ENCODE data around the gene KIAA0930. TPM values are rescaled to one million over a fixed set of nuclear protein-coding genes. Genes with fewer than 3 reads are reported as not detected.
A peak's percentile ranks its signal among the peaks of the same experiment; 100 is the strongest.

KIAA0930 gene
- total RNA-seq, 6 donors from 2014 or later, result 31.2 to 103 (median 42.8) TPM

GRCh38 chr22:45172881-45173585 lies 67.7 kb downstream of the KIAA0930 start:
- Histone ChIP-seq H3K27ac (no peak overlapping the region), H3K4me3 (no peak overlapping the region), H3K27me3 (no peaks in the 10 kb centered on the region), H3K36me3 (peaks cover 35 to 99% (median 69%) of the 10 kb centered on the region in 4 donors), H3K4me1 (peaks cover 0 to 5% (median 0%) of the 10 kb centered on the region in 4 donors), H3K9me3 (no peaks in the 10 kb centered on the region)
- TF ChIP-seq EP300 (IDR thresholded peaks at IDR 0.05) (no peak), CTCF (IDR thresholded peaks at IDR 0.05) (no peak), POLR2AphosphoS5 (IDR thresholded peaks at IDR 0.05) (no peak), POLR2A (IDR thresholded peaks at IDR 0.05) (no peak)
- DNase-seq (no peak), ATAC-seq (ENCODE audit: low FRiP score in 2 of 2) (no peak)
- 63 to 66% methylated on average over 7 of the region's 7 CpGs for WGBS, 2 donors

- Histone ChIP-seq H3K27ac (no peak overlapping the region), H3K4me1 (peaks cover 5 to 16% (median 7%) of the 10 kb centered on the region in 4 donors), H3K27me3 (no peaks in the 10 kb centered on the region), H3K9me3 (no peaks in the 10 kb centered on the region), H3K4me3 (no peak overlapping the region), H3K36me3 (peaks cover 31 to 96% (median 60%) of the 10 kb centered on the region in 4 donors)
- ATAC-seq (ENCODE audit: low FRiP score in 2 of 2), result no peak
- TF ChIP-seq CTCF (IDR thresholded peaks at IDR 0.05), result no peak
- no peak for TF ChIP-seq POLR2AphosphoS5 (IDR thresholded peaks at IDR 0.05)
- no peak for TF ChIP-seq POLR2A (IDR thresholded peaks at IDR 0.05)
- DNase-seq, result no peak
- WGBS, 2 donors, result 86 to 89% methylated on average over 6 of the region's 6 CpGs
Measured at GRCh38 chr22:45171830-45172229, 68.9 kb downstream of the KIAA0930 start.

GRCh38 chr22:45169591-45170466 lies 70.9 kb downstream of the KIAA0930 start:
- Histone ChIP-seq H3K9me3 (no peaks in the 10 kb centered on the region), H3K4me3 (no peak overlapping the region), H3K4me1 (peaks cover 23 to 35% (median 26%) of the 10 kb centered on the region in 4 donors), H3K36me3 (peaks cover 15 to 83% (median 42%) of the 10 kb centered on the region in 4 donors), H3K27ac (peak overlapping the region in 1 of 4 donors; percentile 28), H3K27me3 (no peaks in the 10 kb centered on the region)
- DNase-seq, result peak in 1 of 2 donors; percentile 84
- TF ChIP-seq EP300 (IDR thresholded peaks at IDR 0.05) (peak in 1 of 4 donors; percentile 40), POLR2A (IDR thresholded peaks at IDR 0.05) (no peak), CTCF (IDR thresholded peaks at IDR 0.05) (no peak), POLR2AphosphoS5 (IDR thresholded peaks at IDR 0.05) (no peak)
- 71 to 79% methylated on average over 19 of the region's 19 CpGs for WGBS, 2 donors
- ATAC-seq (ENCODE audit: low FRiP score in 2 of 2), result no peak

- no peak for TF ChIP-seq CTCF (IDR thresholded peaks at IDR 0.05)
- TF ChIP-seq EP300 (IDR thresholded peaks at IDR 0.05), result no peak
- TF ChIP-seq POLR2A (IDR thresholded peaks at IDR 0.05), result no peak
- no peak for TF ChIP-seq POLR2AphosphoS5 (IDR thresholded peaks at IDR 0.05)
- DNase-seq (no peak), ATAC-seq (ENCODE audit: low FRiP score in 2 of 2) (no peak)
- Histone ChIP-seq H3K4me1 (peaks cover 32 to 44% (median 38%) of the 10 kb centered on the region in 4 donors), H3K4me3 (no peak overlapping the region), H3K9me3 (no peaks in the 10 kb centered on the region), H3K27ac (peak overlapping the region in 2 of 4 donors; percentile 8 to 55), H3K36me3 (peaks cover 14 to 54% (median 23%) of the 10 kb centered on the region in 4 donors), H3K27me3 (no peaks in the 10 kb centered on the region)
- 45 to 60% methylated on average over 5 of the region's 5 CpGs for WGBS, 2 donors
Measured at GRCh38 chr22:45166932-45167331, 73.8 kb downstream of the KIAA0930 start.
